Karpas-422 (cell line): Measurements from ENCODE around the gene COPZ2. TPM values are rescaled to one million over a fixed set of nuclear protein-coding genes. Genes with fewer than 3 reads are reported as not detected.
"Not testable (repeated sequence)": the region's sequence is repeated elsewhere in the genome, so short reads cannot be mapped to it uniquely, and the experiment has no call there.

Source experiments
- DNase-seq: peaks from one replicate; pipeline ENCODE4 v3.0.0-alpha.2; 2015
- H2AFZ ChIP-seq: fragments of 200-600 bp; sonication (generic); 2 replicates; pipeline ENCODE4 v1.6.1; 2014; ENCODE audit warnings: antibody characterized with exemption, low read length, mixed read lengths
- H3K27ac ChIP-seq: fragments of 200-600 bp; sonication (generic); 2 replicates; pipeline ENCODE4 v1.5.1; 2014; ENCODE audit warnings: mild to moderate bottlenecking, low read length, moderate library complexity
- H3K27me3 ChIP-seq: fragments of 200-600 bp; sonication (generic); 2 replicates; pipeline ENCODE4 v1.6.1; 2014; ENCODE audit warnings: low read length, mixed read lengths
- H3K36me3 ChIP-seq: fragments of 200-600 bp; sonication (generic); 2 replicates; pipeline ENCODE4 v1.6.1; 2014; ENCODE audit warnings: low read length, mixed read lengths; ENCODE audit not compliant: insufficient read depth
- H3K4me1 ChIP-seq: fragments of 200-600 bp; sonication (generic); 2 replicates; pipeline ENCODE4 v1.6.1; 2014; ENCODE audit warnings: mild to moderate bottlenecking, low read length, mixed read lengths
- H3K4me2 ChIP-seq: fragments of 200-600 bp; sonication (generic); 2 replicates; pipeline ENCODE4 v1.6.1; 2014; ENCODE audit warnings: low read length, low read depth, mild to moderate bottlenecking; ENCODE audit not compliant: poor library complexity, severe bottlenecking
- H3K4me3 ChIP-seq: fragments of 200-600 bp; sonication (generic); 2 replicates; pipeline ENCODE4 v1.5.1; 2014; ENCODE audit warnings: mild to moderate bottlenecking, antibody characterized with exemption, low read length, mixed read lengths
- H3K79me2 ChIP-seq: fragments of 200-600 bp; sonication (generic); 2 replicates; pipeline ENCODE4 v1.6.1; 2014; ENCODE audit warnings: mild to moderate bottlenecking, low read length, mixed read lengths
- H3K9ac ChIP-seq: fragments of 200-600 bp; sonication (generic); 2 replicates; pipeline ENCODE4 v1.6.0; 2014; ENCODE audit warnings: low read length
- H3K9me2 ChIP-seq: fragments of 200-600 bp; sonication (generic), shearing (Covaris generic); replicated peaks from 2 replicates; pipeline ENCODE4 v1.6.0; 2014; ENCODE audit warnings: mild to moderate bottlenecking, low read length, moderate library complexity; ENCODE audit not compliant: insufficient read depth
- H3K9me3 ChIP-seq: fragments of 300-700, 200-600 bp; sonication (generic); 2 replicates; pipeline ENCODE4 v1.6.1; 2014; ENCODE audit warnings: low read length, mixed read lengths
- H4K20me1 ChIP-seq: fragments of 200-600 bp; sonication (generic); 2 replicates; pipeline ENCODE4 v1.6.1; 2014; ENCODE audit warnings: mild to moderate bottlenecking, antibody characterized with exemption, low read length, low read depth; ENCODE audit not compliant: insufficient read depth
- total RNA-seq: library from RNA; depleted of rRNA; stranded (reverse); fragments of >200 nt; shearing (Covaris generic); gene quantifications from 2 replicates; pipeline ENCODE4 v1.2.3, GENCODE V29; 2014; ENCODE audit warnings: low replicate concordance

Gene COPZ2
- total RNA-seq, 1 experiment from 2014 or later: not detected

DNA sequence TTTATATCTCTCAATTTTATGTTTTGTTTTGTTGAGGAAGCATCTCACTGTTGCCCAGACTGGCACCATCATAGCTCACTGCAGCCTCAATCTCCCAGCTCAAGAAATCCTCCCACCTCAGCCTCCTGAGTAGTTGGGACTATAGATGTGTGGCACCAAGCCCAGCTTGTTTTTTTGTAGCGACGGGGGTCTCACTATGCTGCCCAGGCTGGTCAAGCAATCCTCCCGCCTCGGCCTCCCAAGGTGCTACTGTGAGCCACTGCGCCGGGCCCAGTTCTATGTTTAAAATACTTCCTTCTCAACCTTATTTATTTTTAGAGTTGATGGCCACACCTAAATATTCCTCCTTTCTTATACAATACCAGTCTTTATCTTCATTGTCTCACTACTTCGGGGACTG is 8.7 kb upstream of the COPZ2 start:
- Histone ChIP-seq H4K20me1 (peaks cover 3% of the 10 kb centered on the region; the same call in 1 of the 2 replicates), H3K36me3 (peaks cover 9% of the 10 kb centered on the region), H3K9me2 (no peaks in the 10 kb centered on the region), H3K4me3 (peak overlapping the region; percentile 76), H3K9me3 (no peaks in the 10 kb centered on the region), H3K79me2 (peaks cover 34% of the 10 kb centered on the region), H3K4me1 (peaks cover 58% of the 10 kb centered on the region), H2AFZ (no peak overlapping the region), H3K4me2 (peak overlapping the region; percentile 95), H3K9ac (peak overlapping the region; percentile 78; the same call in 1 of the 2 replicates), H3K27ac (no peak overlapping the region), H3K27me3 (no peaks in the 10 kb centered on the region)
- no peak for DNase-seq

DNA sequence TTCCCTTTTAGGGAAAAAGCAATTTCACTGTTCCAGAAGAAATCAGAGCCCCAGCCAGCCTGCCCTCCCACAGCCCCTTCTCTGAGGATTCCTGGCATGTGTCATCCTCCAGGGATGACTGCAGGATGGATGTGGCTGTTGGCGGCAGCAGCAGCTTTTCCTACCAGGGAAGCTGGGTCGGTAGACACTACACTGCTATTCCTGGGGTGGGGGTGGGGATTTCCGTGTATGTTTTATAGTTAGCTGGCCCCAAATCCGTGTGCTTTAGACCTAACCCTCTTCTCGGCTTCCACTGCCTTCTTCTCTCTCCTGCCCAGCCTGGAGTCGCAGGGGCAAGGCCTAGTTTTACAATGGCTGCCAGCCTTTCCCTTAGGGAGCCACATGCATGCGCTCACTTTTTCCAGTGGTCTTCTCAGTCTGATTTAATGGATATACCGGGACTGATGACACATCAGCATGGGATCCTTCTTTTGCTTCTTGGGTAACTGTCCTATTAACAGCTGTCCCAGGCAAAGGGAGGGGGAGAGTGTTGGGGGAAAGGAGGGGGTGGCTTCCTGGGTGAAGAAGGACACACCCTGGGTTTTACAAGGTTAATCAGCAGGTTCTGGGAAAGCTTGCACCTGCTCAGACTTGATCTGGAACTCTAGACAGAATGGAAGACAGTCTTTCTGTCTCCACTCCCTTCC is 7.9 kb upstream of the COPZ2 start:
- no peak overlapping the region for H2AFZ ChIP-seq
- no peak overlapping the region for H3K27ac ChIP-seq
- H3K79me2 ChIP-seq: peaks cover 25% of the 10 kb centered on the region
- no peak overlapping the region for H3K9ac ChIP-seq
- H3K4me1 ChIP-seq: peaks cover 50% of the 10 kb centered on the region
- no peak overlapping the region for H3K4me2 ChIP-seq
- H3K36me3 ChIP-seq: peaks cover under 1% of the 10 kb centered on the region
- H4K20me1 ChIP-seq: peaks cover under 1% of the 10 kb centered on the region; the same call in 1 of the 2 replicates
- DNase-seq: no peak
- no peaks in the 10 kb centered on the region for H3K27me3 ChIP-seq
- no peaks in the 10 kb centered on the region for H3K9me3 ChIP-seq
- H3K9me2 ChIP-seq: no peaks in the 10 kb centered on the region
- H3K4me3 ChIP-seq: no peak overlapping the region

DNA sequence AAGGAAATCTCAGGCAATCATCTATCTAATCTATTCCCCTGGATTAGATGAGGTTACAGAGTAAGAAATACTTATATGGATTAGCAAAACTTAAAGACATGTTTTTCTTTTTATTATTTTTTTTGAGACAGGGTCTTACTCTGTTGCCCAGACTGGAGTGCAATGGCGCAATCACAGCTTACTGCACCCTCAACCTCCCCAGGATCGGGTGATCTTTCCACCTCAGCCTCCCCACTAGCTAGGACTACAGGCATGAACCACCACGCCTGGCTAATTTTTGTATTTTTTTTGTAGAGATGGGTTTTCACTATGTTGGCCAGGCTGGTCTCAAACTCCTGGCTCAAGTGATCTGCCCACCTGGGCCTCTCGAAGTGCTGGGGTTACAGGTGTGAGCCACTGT is 7.3 kb upstream of the COPZ2 start:
- H3K4me2 ChIP-seq: no peak overlapping the region
- peaks cover 44% of the 10 kb centered on the region for H3K4me1 ChIP-seq
- no peak overlapping the region for H3K9ac ChIP-seq
- DNase-seq: no peak
- H3K79me2 ChIP-seq: peaks cover 19% of the 10 kb centered on the region
- H3K9me2 ChIP-seq: no peaks in the 10 kb centered on the region
- no peaks in the 10 kb centered on the region for H4K20me1 ChIP-seq
- H3K27me3 ChIP-seq: no peaks in the 10 kb centered on the region
- H3K36me3 ChIP-seq: no peaks in the 10 kb centered on the region
- H2AFZ ChIP-seq: no peak overlapping the region
- no peak overlapping the region for H3K27ac ChIP-seq
- H3K9me3 ChIP-seq: no peaks in the 10 kb centered on the region
- no peak overlapping the region for H3K4me3 ChIP-seq

DNA sequence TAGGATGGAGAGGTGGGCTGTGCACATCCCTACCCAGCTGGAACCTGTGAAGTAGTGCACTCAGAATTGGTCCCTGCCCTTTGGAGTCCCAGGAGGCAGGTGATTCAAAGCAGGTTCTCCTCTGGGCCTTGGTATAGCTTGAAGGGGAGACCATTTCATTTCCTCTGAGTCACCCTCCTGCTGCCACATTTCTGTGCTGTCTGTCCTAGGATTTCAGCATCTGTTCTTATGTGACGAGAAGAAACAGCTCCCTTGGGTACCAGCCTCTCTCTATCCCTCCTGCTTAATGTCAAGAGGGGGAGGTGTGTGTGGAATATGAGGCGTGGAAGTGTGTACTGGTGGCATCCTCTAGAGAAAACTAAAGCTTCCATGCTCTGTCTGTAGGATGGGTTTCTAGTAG is 5.6 kb upstream of the COPZ2 start:
- H3K9me3 ChIP-seq: no peaks in the 10 kb centered on the region
- no peak overlapping the region for H3K27ac ChIP-seq
- H3K4me3 ChIP-seq: no peak overlapping the region

DNA sequence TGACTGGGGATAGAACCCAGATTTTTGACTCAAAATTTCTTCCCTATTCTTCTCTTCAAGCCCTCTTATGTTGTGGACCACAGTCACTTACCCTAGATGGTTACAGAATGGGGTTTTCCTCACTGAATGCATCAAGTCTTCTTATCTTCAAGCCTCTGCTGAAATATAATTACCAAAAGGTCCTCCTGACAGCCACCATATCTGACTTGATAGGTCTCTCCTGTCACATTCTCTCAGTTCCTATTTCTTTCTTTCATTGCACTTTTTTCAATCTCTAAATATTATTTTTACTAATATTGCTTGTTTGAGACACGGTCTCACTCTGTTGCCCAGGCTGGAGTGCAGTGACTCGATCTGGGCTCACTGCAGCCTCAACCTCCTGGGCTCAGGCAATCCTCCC is 1.1 kb upstream of the COPZ2 start:
- no peaks in the 10 kb centered on the region for H3K36me3 ChIP-seq
- DNase-seq: no peak
- H3K9me2 ChIP-seq: no peaks in the 10 kb centered on the region
- H2AFZ ChIP-seq: no peak overlapping the region
- no peak overlapping the region for H3K27ac ChIP-seq
- H3K4me3 ChIP-seq: no peak overlapping the region
- no peak overlapping the region for H3K9ac ChIP-seq
- H3K79me2 ChIP-seq: no peaks in the 10 kb centered on the region
- H3K4me1 ChIP-seq: peaks cover 10% of the 10 kb centered on the region
- H3K9me3 ChIP-seq: no peaks in the 10 kb centered on the region
- no peaks in the 10 kb centered on the region for H3K27me3 ChIP-seq
- H3K4me2 ChIP-seq: no peak overlapping the region
- no peaks in the 10 kb centered on the region for H4K20me1 ChIP-seq

More for the DNA sequence above, 5.6 kb upstream of the COPZ2 start:
- Histone ChIP-seq H3K79me2 (peaks cover 6% of the 10 kb centered on the region; the same call in 1 of the 2 replicates), H3K9ac (peak overlapping the region; percentile 30), H3K9me2 (no peaks in the 10 kb centered on the region), H2AFZ (peak overlapping the region; percentile 27; the same call in 1 of the 2 replicates), H3K36me3 (no peaks in the 10 kb centered on the region), H3K4me2 (peak overlapping the region; percentile 29), H4K20me1 (no peaks in the 10 kb centered on the region), H3K4me1 (peaks cover 37% of the 10 kb centered on the region), H3K27me3 (no peaks in the 10 kb centered on the region)
- DNase-seq: peak; percentile 66

DNA sequence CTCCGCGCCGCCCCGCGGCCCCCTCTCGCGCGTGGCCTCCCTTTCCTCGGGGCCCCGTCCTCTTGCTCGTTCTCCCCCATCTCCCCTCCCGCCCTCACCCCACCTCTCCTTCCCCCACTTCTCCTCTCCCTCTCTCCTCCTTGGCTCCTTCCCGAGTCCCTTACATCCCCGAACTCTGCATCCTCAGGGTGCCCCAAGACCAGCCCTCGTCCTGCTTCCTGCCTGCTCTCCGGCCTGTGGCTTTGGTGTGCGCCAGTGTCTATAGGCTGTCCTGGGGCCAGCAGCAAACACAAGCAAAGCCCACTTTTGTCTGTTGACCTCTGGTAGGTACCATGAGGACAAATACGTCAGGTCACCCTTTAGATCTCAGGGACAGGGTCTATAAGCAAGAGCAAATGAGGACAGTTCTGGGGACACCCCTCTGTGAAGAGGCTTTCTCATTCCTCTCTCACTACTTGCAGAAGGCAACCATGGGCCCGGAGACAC is 284 bp upstream of the COPZ2 start:
- no peak overlapping the region for H3K4me2 ChIP-seq
- no peaks in the 10 kb centered on the region for H3K9me3 ChIP-seq
- H3K9me2 ChIP-seq: no peaks in the 10 kb centered on the region
- H2AFZ ChIP-seq: no peak overlapping the region
- no peaks in the 10 kb centered on the region for H3K27me3 ChIP-seq
- H3K4me3 ChIP-seq: no peak overlapping the region
- no peak overlapping the region for H3K9ac ChIP-seq
- H3K79me2 ChIP-seq: no peaks in the 10 kb centered on the region
- no peaks in the 10 kb centered on the region for H4K20me1 ChIP-seq
- no peak for DNase-seq
- no peaks in the 10 kb centered on the region for H3K36me3 ChIP-seq
- peaks cover 2% of the 10 kb centered on the region for H3K4me1 ChIP-seq
- H3K27ac ChIP-seq: no peak overlapping the region

DNA sequence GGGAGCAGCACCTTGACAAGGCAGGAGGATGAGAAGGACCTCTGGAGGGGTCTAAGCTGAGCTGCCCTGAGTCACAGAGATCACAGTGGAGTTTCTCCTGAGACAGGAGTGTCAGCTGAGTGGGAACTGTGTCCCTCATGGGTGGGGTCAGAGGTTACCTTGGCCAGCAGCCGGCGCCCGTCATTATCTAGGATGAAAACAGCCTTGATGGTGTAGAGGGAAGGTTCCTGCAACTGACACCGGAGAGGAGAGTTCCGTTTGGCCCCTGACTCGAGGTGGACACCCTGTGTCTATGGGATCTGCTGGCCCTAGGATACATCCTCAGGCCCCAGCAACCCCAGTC is 933 bp downstream of the COPZ2 start:
- Histone ChIP-seq H3K27me3 (no peaks in the 10 kb centered on the region), H3K79me2 (no peaks in the 10 kb centered on the region), H3K9me3 (no peaks in the 10 kb centered on the region), H3K9me2 (no peaks in the 10 kb centered on the region), H3K27ac (no peak overlapping the region), H3K36me3 (no peaks in the 10 kb centered on the region), H3K9ac (no peak overlapping the region), H3K4me3 (no peak overlapping the region), H3K4me1 (no peaks in the 10 kb centered on the region), H3K4me2 (no peak overlapping the region), H2AFZ (no peak overlapping the region), H4K20me1 (no peaks in the 10 kb centered on the region)
- DNase-seq: no peak

DNA sequence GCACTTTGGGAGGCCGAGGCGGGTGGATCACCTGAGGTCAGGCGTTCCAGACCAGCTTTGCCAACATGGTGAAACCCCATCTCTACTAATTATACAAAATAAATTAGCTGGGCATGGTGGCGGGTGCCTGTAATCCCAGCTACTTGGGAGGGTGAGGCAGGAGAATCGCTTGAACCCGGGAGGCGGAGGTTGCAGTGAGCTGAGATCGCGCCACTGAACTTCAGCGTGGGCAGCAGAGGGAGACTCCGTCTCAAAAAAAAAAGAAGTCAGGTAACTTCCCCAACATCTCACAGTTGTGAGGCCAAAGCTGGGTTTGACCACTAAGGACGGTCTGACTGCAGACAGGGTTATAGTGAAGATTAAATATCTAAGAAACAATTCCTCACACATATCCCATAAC is 2.9 kb downstream of the COPZ2 start:
- DNase-seq, H3K27ac ChIP-seq, H3K36me3 ChIP-seq, H3K9me2 ChIP-seq, H3K9ac ChIP-seq, H3K4me1 ChIP-seq, H4K20me1 ChIP-seq, H3K4me2 ChIP-seq, H3K9me3 ChIP-seq, H2AFZ ChIP-seq, H3K27me3 ChIP-seq, H3K4me3 ChIP-seq, H3K79me2 ChIP-seq: not testable (repeated sequence)
